Endothelial cell of coronary artery (primary cell): ENCODE data around the gene MAGEC1. TPM values are rescaled to one million over a fixed set of nuclear protein-coding genes. Genes with fewer than 3 reads are reported as not detected.

Experiments
- total RNA-seq: library from RNA; depleted of rRNA; stranded (reverse); fragments of >200 nt; gene quantifications from 2 replicates; pipeline ENCODE4 v1.2.3, GENCODE V29; 2014

MAGEC1 gene
- total RNA-seq = not detected in 2 replicates

DNA sequence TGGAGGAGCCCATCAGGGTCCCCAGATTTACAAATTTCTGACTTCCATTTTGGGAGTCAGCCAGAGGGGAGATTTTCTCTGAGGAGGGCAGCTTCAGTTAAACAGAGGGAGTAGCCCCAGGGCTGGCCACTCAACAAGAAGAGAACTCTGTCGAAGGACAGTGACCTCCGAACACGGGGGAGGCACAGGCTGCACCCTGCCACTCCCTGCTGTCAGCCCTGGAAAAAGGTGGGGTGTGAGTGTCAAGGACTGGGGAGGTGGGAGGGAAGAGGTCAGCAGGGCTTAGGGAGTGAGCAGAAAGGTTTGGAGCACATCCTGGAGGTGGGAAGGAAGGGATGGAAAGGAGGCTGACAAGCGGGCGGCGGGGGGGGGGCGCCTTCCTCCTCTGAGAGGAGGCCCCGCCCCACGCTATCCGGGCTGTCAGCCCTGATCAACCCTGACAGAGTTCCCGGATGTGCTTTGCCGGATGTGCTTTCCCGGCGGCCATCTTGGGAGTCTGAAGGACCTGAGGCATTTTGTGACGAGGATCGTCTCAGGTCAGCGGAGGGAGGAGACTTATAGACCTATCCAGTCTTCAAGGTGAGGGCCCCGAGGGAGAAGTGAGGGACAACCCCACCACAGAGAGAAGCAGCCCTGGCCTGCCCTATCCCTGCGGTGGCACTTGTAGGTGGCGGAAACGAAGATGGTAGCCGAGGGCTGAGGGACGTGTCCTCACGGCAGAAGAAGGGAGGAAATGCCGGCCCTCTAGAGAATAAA is at the start of gene MAGEC1:
Gene MAGEC1, plus strand, starts transcription at position 495 of the 756 bp plus-strand sequence. CDS start 1,179 bp downstream, outside the sequence.

Other genes with a start within 250 kb of the MAGEC1 start
- gene SPANXD, start 205.2 kb upstream of the MAGEC1 start, total RNA-seq = not detected in 2 replicates
- gene MAGEC3, start 65.6 kb upstream of the MAGEC1 start, total RNA-seq = 0.09 TPM in 1 of 2 replicates, not detected in the other